RCC 7860 (cell line): ENCODE results near the gene NOS1AP.

Experiments
- DNase-seq: peaks from one replicate; pipeline ENCODE4 v3.0.0-alpha.2; 2015; ENCODE audit warnings: low spot score
- FAIRE-seq: peaks from 2 replicates; lab custom pipeline; 2012; peaks lifted over from hg19 to GRCh38; lab: Jason Lieb, UNC

NOS1AP gene

GRCh38 chr1:162212713-162213112 lies 143.2 kb downstream of the NOS1AP start:
- FAIRE-seq = no peak

GRCh38 chr1:162213281-162213912 lies 143.9 kb downstream of the NOS1AP start:
- FAIRE-seq (no peak), DNase-seq (no peak)

More at GRCh38 chr1:162212713-162213112, 143.2 kb downstream of the NOS1AP start:
- no peak for DNase-seq

- DNase-seq = no peak
Measured at GRCh38 chr1:162214202-162214601, 144.7 kb downstream of the NOS1AP start.

GRCh38 chr1:162215902-162216301 lies 146.4 kb downstream of the NOS1AP start:
- DNase-seq = no peak
- no peak for FAIRE-seq

More at GRCh38 chr1:162214202-162214601, 144.7 kb downstream of the NOS1AP start:
- FAIRE-seq = no peak

GRCh38 chr1:162216604-162217003 lies 147.1 kb downstream of the NOS1AP start:
- FAIRE-seq (no peak), DNase-seq (no peak)

- FAIRE-seq = no peak
- DNase-seq = no peak
Measured at GRCh38 chr1:162217706-162218105, 148.2 kb downstream of the NOS1AP start.

GRCh38 chr1:162218546-162218945 lies 149.1 kb downstream of the NOS1AP start:
- DNase-seq = no peak
- FAIRE-seq = no peak

GRCh38 chr1:162218975-162219374 lies 149.5 kb downstream of the NOS1AP start:
- FAIRE-seq (no peak), DNase-seq (no peak)

- FAIRE-seq = no peak
Measured at GRCh38 chr1:162219461-162219860, 150.0 kb downstream of the NOS1AP start.

GRCh38 chr1:162220009-162220539 lies 150.6 kb downstream of the NOS1AP start:
- no peak for DNase-seq
- FAIRE-seq = no peak

More at GRCh38 chr1:162219461-162219860, 150.0 kb downstream of the NOS1AP start:
- DNase-seq = no peak

GRCh38 chr1:162222014-162222413 lies 152.5 kb downstream of the NOS1AP start:
- FAIRE-seq (no peak), DNase-seq (no peak)

GRCh38 chr1:162222730-162223129 lies 153.2 kb downstream of the NOS1AP start:
- DNase-seq (no peak), FAIRE-seq (no peak)

GRCh38 chr1:162223488-162223887 lies 154.0 kb downstream of the NOS1AP start:
- FAIRE-seq (no peak), DNase-seq (no peak)

GRCh38 chr1:162224267-162224666 lies 154.8 kb downstream of the NOS1AP start:
- DNase-seq (no peak), FAIRE-seq (no peak)

- DNase-seq (no peak), FAIRE-seq (no peak)
Measured at GRCh38 chr1:162228586-162228985, 159.1 kb downstream of the NOS1AP start.

GRCh38 chr1:162229549-162229948 lies 160.1 kb downstream of the NOS1AP start:
- FAIRE-seq (no peak), DNase-seq (no peak)

GRCh38 chr1:162230096-162230495 lies 160.6 kb downstream of the NOS1AP start:
- FAIRE-seq = no peak
- DNase-seq = no peak

- no peak for FAIRE-seq
- no peak for DNase-seq
Measured at GRCh38 chr1:162230517-162230916, 161.0 kb downstream of the NOS1AP start.

- DNase-seq = no peak
- no peak for FAIRE-seq
Measured at GRCh38 chr1:162232034-162232711, 162.7 kb downstream of the NOS1AP start.

- no peak for FAIRE-seq
- no peak for DNase-seq
Measured at GRCh38 chr1:162233066-162233465, 163.6 kb downstream of the NOS1AP start.

- no peak for FAIRE-seq
- DNase-seq = no peak
Measured at GRCh38 chr1:162233937-162234336, 164.4 kb downstream of the NOS1AP start.

- no peak for FAIRE-seq
- no peak for DNase-seq
Measured at GRCh38 chr1:162234571-162234970, 165.1 kb downstream of the NOS1AP start.
